K562 (cell line): ENCODE measurements around the gene ACTN2. TPM values are rescaled to one million over a fixed set of nuclear protein-coding genes. Genes with fewer than 3 reads are reported as not detected.

Experiments
- ATAC-seq: fragments of 200-7000 bp; cut with Tn5 transposase; 3 replicates; pipeline ENCODE4 v1.9.1; 2020; ENCODE audit warnings: moderate library complexity
- BruUV-seq: library from RNA; stranded (reverse); fragments of 400-500 nt; replicated peaks from 2 replicates; lab custom pipeline; 2021; lab: Mats Ljungman, UMichigan
- CTCF ChIA-PET: fragments of 300-600 bp; formaldehyde crosslinking; extraction: SDS; loops from one replicate; lab custom pipeline; 2021; ENCODE audit warnings: low intra/inter-chr PET ratio; lab: Yijun Ruan, JAX
- POLR2A ChIA-PET: fragments of 300-600, 350-650 bp; sonication (Branson Sonifier 250); formaldehyde crosslinking; extraction: SDS; loops from one replicate; lab custom pipeline; 2021; ENCODE audit warnings: antibody characterized with exemption, inconsistent platforms; lab: Yijun Ruan, JAX
- DNase-seq, 4 experiments: peaks; one replicate each; pipeline versions ENCODE4 v3.0.0 to v3.0.0-alpha.2; 2011 to 2018; ENCODE audit warnings: low spot score in 3 of 4, mixed read lengths in 3 of 4; ENCODE audit errors: extremely low read depth in 1 of 4
- FAIRE-seq: peaks from 2 replicates; lab custom pipeline; 2011; peaks lifted over from hg19 to GRCh38; lab: Jason Lieb, UNC
- H2AFZ ChIP-seq: 2 replicates; pipeline ENCODE4 v1.6.0; 2011; ENCODE audit warnings: low read depth, low read length, control low read depth, inconsistent platforms
- H3K27ac ChIP-seq: fragments of 200-600 bp; 3 replicates; pipeline ENCODE4 v1.8.0; 2011; ENCODE audit warnings: low read depth, mild to moderate bottlenecking, control low read depth, inconsistent platforms, low read length, moderate library complexity, mixed read lengths; ENCODE audit errors: extremely low read depth
- H3K27me3 ChIP-seq, 2 experiments: fragments of 300-600 bp in 1 of 2; 2 replicates in 1 of 2; 3 replicates in 1 of 2; pipeline versions ENCODE4 v1.6.0 to v1.8.0; 2011; ENCODE audit warnings: inconsistent platforms in 2 of 2, low read length in 2 of 2, mild to moderate bottlenecking in 1 of 2, mixed read lengths in 1 of 2, moderate library complexity in 1 of 2; ENCODE audit not compliant: control insufficient read depth in 2 of 2, insufficient read depth in 2 of 2
- H3K36me3 ChIP-seq: fragments of 300-600 bp; 3 replicates; pipeline ENCODE4 v1.8.0; 2011; ENCODE audit warnings: mild to moderate bottlenecking, low read length, inconsistent platforms; ENCODE audit not compliant: control insufficient read depth, insufficient read depth
- H3K4me1 ChIP-seq, 2 experiments: fragments of 200-600 bp in 1 of 2; replicated peaks in 1 of 2; 2 replicates in 1 of 2; 3 replicates in 1 of 2; pipeline versions ENCODE4 v1.5.1 to v1.8.0; 2011; ENCODE audit warnings: inconsistent platforms in 2 of 2, low read length in 2 of 2, mild to moderate bottlenecking in 1 of 2, mixed read lengths in 1 of 2, moderate library complexity in 1 of 2; ENCODE audit not compliant: control insufficient read depth in 2 of 2, insufficient read depth in 2 of 2
- H3K4me2 ChIP-seq: 2 replicates; pipeline ENCODE4 v1.6.1; 2011; ENCODE audit warnings: low read length, control low read depth, inconsistent platforms, mixed read lengths; ENCODE audit not compliant: insufficient read depth
- H3K4me3 ChIP-seq: fragments of 200-600 bp; sonication (generic), shearing (Covaris generic); 2 replicates; pipeline ENCODE4 v1.5.1; 2016; ENCODE audit warnings: control low read depth, inconsistent platforms
- H3K79me2 ChIP-seq: fragments of 200-600 bp; 3 replicates; pipeline ENCODE4 v1.8.0; 2011; ENCODE audit warnings: low read length, inconsistent platforms; ENCODE audit not compliant: control insufficient read depth, insufficient read depth
- H3K9ac ChIP-seq, 2 experiments: 2 replicates each; pipeline versions ENCODE4 v1.6.0 to v1.6.1; 2011; ENCODE audit warnings: low read depth in 2 of 2, low read length in 2 of 2, control low read depth in 1 of 2, inconsistent platforms in 1 of 2, mild to moderate bottlenecking in 1 of 2, mixed read lengths in 1 of 2; ENCODE audit not compliant: insufficient read depth in 1 of 2
- H3K9me1 ChIP-seq: one replicate; pipeline ENCODE4 v1.6.0; 2011; ENCODE audit warnings: inconsistent platforms, mild to moderate bottlenecking, low read length, moderate library complexity; ENCODE audit not compliant: control insufficient read depth, insufficient read depth
- H3K9me3 ChIP-seq: replicated peaks from 2 replicates; pipeline ENCODE4 v1.5.1; 2011; ENCODE audit warnings: low read depth, low read length, inconsistent platforms; ENCODE audit not compliant: control insufficient read depth, insufficient read depth
- H4K20me1 ChIP-seq: replicated peaks from 2 replicates; pipeline ENCODE4 v1.6.1; 2011; ENCODE audit warnings: low read length, inconsistent platforms, mixed read lengths; ENCODE audit not compliant: control insufficient read depth, insufficient read depth
- ARID1B ChIP-seq: fragments of 450-650 bp; IDR thresholded peaks from 2 replicates; pipeline ENCODE4 v1.6.1; 2016; ENCODE audit warnings: antibody characterized with exemption, mild to moderate bottlenecking, inconsistent platforms
- BCOR ChIP-seq: fragments of 450-650 bp; IDR thresholded peaks from 2 replicates; pipeline ENCODE4 v1.6.1; 2016
- CBX8 ChIP-seq: fragments of 200-600 bp; sonication (generic); IDR thresholded peaks from 2 replicates; pipeline ENCODE4 v1.6.1; 2012; ENCODE audit warnings: borderline replicate concordance, mixed run types, low read depth, mild to moderate bottlenecking, moderate library complexity, mixed read lengths, low read length, control low read depth, inconsistent platforms; ENCODE audit not compliant: poor library complexity, severe bottlenecking; ENCODE audit errors: extremely low read depth
- DDX20 ChIP-seq: fragments of 450-650 bp; IDR thresholded peaks from 2 replicates; pipeline ENCODE4 v1.6.1; 2016; ENCODE audit warnings: missing genetic modification characterization, low read depth, mild to moderate bottlenecking, missing compliant biosample characterization, moderate library complexity
- DPF2 ChIP-seq: fragments of 450-650 bp; IDR thresholded peaks from 2 replicates; pipeline ENCODE4 v1.6.1; 2016
- ELF2 ChIP-seq: fragments of 250-450 bp; sonication (Bioruptor Pico); IDR thresholded peaks from 2 replicates; pipeline ENCODE4 v1.5.0; 2021; ENCODE audit warnings: mild to moderate bottlenecking
- GATAD2B ChIP-seq: fragments of 450-650 bp; IDR thresholded peaks from 2 replicates; pipeline ENCODE4 v1.6.1; 2017; ENCODE audit warnings: mild to moderate bottlenecking, borderline replicate concordance
- HNRNPLL ChIP-seq: fragments of 200-400 bp; formaldehyde crosslinking; IDR thresholded peaks from 2 replicates; pipeline ENCODE4 v1.6.1; 2017; ENCODE audit warnings: low read length, low read depth, mild to moderate bottlenecking; ENCODE audit not compliant: poor library complexity, severe bottlenecking
- KDM5B ChIP-seq: fragments of 200-600 bp; sonication (generic); IDR thresholded peaks from 2 replicates; pipeline ENCODE4 v1.6.1; 2012; ENCODE audit warnings: low read depth, mild to moderate bottlenecking, moderate library complexity, low read length, control low read depth, inconsistent platforms; ENCODE audit not compliant: insufficient replicate concordance
- KLF1 ChIP-seq: fragments of 450-650 bp; IDR thresholded peaks from 2 replicates; pipeline ENCODE4 v1.6.1; 2016; ENCODE audit warnings: missing genetic modification characterization, missing compliant biosample characterization
- MCM5 ChIP-seq: fragments of 450-650 bp; IDR thresholded peaks from 2 replicates; pipeline ENCODE4 v1.6.1; 2016; ENCODE audit warnings: low read depth
- POLR2A ChIP-seq: fragments of 450-650 bp; conservative IDR thresholded peaks from 2 replicates; pipeline ENCODE4 v1.6.1; 2016
- RBM25 ChIP-seq: fragments of 200-400 bp; formaldehyde crosslinking; IDR thresholded peaks from 2 replicates; pipeline ENCODE4 v1.6.1; 2018; ENCODE audit warnings: low read length, low read depth, moderate library complexity; ENCODE audit not compliant: severe bottlenecking
- RHOXF2B ChIP-seq: fragments of 250-450 bp; sonication (Bioruptor Pico); conservative IDR thresholded peaks from 2 replicates; pipeline ENCODE4 v1.5.1; 2021
- ZKSCAN1 ChIP-seq: fragments of 150-350 bp; IDR thresholded peaks from 2 replicates; pipeline ENCODE4 v1.6.1; 2016; ENCODE audit warnings: low read depth, low read length
- ZNF408 ChIP-seq: fragments of 250-450 bp; sonication (Bioruptor Pico); IDR thresholded peaks from 2 replicates; pipeline ENCODE4 v1.4.0; 2020; ENCODE audit warnings: low read depth, mild to moderate bottlenecking, moderate library complexity
- ZNF778 ChIP-seq: fragments of 450-650 bp; formaldehyde crosslinking; IDR thresholded peaks from 2 replicates; pipeline ENCODE4 v1.4.0; 2020; ENCODE audit warnings: mild to moderate bottlenecking, moderate library complexity
- WGBS: fragments of 100-300 bp; shearing (Covaris generic); methylation state at CpG from one replicate; pipeline ENCODE4 v1.1.6; 2016; ENCODE audit warnings: low coverage, mixed read lengths; ENCODE audit not compliant: insufficient coverage; ENCODE audit errors: missing lambda C conversion rate; 5-methylcytosine and 5-hydroxymethylcytosine counted together
- in situ Hi-C: fragments of 300-500 bp; cut with MboI; formaldehyde crosslinking; loops from 4 replicates; pipeline ENCODE4 v1.15.0; 2018; ENCODE audit warnings: inconsistent platforms, mixed read lengths
- intact Hi-C: fragments of 100-400 bp; cut with micrococcal nuclease; formaldehyde crosslinking; loops from 2 replicates; pipeline ENCODE4 v1.14.2; 2022
- polyA plus RNA-seq, 8 experiments: library from polyadenylated mRNA; depleted of rRNA in 4 of 8; stranded (reverse) in 5 of 8; unstranded in 3 of 8; fragments of >200 nt; fragmentation: Nextera tagmentation in 2 of 8; fragmentation: Illumina TruSeq in 1 of 8; extraction: Ambion mirVana in 2 of 8; extraction: Trizol in 1 of 8; gene quantifications; 2 replicates each; pipeline versions ENCODE4 v1.2.1 to v1.2.3, GENCODE V29; 2011 to 2014; ENCODE audit warnings: inconsistent platforms in 1 of 8, missing spikeins in 1 of 8
- total RNA-seq, 7 experiments: library from RNA; depleted of rRNA in 6 of 7; stranded (reverse); fragments of >200 nt in 6 of 7; fragmentation: Illumina TruSeq in 2 of 7; extraction: Trizol in 2 of 7; gene quantifications; 2 replicates each; pipeline versions ENCODE4 v1.2.1 to v1.2.3, GENCODE V29; 2011 to 2021; ENCODE audit warnings: low replicate concordance in 1 of 7
- TF ChIP-seq, protein P1 (sequence below), 2 experiments: fragments of 450-650 bp; conservative IDR thresholded peaks; 2 replicates each; pipeline ENCODE4 v1.6.1; 2017; ENCODE audit warnings: mild to moderate bottlenecking in 2 of 2, moderate library complexity in 2 of 2

The ACTN2 gene
- total and polyA plus RNA-seq, 9 of the 15 experiments (the other 6 are each of a cell fraction or from before 2014, with no cell fraction given): 0.18 to 0.94 (median 0.42) TPM

GRCh38 chr1:236795035-236795756, 108.9 kb downstream of the ACTN2 start, which contains the start of gene MTR (continued):
- peak; percentile 87 for TF ChIP-seq KDM5B
- peak; percentile 98 for TF ChIP-seq POLR2A
- TF ChIP-seq KLF1 (tag): peak; percentile 69
- TF ChIP-seq, all 486 proteins: peak for 199

DNA sequence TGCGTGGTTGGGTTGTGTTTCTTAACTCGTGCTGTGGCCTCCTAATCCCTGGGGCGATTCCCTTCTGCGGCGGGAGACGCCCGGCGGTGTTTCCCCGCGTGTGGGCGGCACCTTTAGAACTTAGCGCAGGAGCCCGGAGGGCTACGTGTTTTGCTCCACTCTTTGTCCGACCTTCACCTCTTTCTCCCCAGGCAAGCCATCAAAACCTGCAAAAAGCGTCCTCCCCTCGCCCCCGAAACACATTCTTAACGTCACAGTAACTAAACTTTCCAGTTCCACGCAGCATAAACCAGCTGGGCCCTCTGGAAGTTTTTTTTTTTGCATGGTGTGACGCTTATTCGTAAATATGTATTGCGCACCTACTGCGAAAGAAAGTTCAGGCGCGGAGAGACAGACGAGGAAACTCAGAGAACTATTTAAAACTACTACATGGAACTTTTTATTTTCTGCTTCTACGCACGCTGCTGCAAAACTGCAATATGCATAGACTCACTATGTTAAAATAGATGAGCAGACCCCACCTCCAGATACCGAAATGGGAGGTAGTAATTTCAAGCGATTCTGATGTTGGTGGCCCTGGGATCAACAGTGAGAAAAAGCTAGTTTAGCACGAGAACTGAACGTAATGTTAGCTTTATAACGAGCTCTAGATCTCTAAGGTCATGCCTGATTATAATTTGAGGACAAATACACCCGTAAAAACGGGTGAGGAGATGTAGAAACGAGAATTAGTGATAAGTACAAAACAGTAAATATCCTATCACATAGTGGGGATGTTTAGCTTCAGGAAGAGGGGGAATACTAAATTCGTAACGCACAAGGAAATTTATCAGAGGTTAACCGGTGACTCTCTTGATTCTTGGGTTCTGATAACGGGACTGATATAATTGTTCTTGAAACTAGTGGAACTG, 109.7 kb downstream of the ACTN2 start:
- Histone ChIP-seq H3K79me2 (peaks cover 57% of the 10 kb centered on the region), H3K9me3 (peaks cover 4% of the 10 kb centered on the region; the same call in 1 of the 2 replicates), H3K27me3 (no peaks in the 10 kb centered on the region; a peak in 2 of 5 replicates), H3K4me1 (peaks cover 10 to 13% of the 10 kb centered on the region in 2 experiments; a peak in 4 of 5 replicates), H3K36me3 (peaks cover 18% of the 10 kb centered on the region; the same call in 2 of the 3 replicates), H3K9me1 (no peaks in the 10 kb centered on the region), H3K4me3 (peak overlapping the region; percentile 58), H2AFZ (peak overlapping the region; percentile 94), H4K20me1 (no peaks in the 10 kb centered on the region), H3K4me2 (peak overlapping the region; percentile 94), H3K9ac (peak overlapping the region; percentile 94 to 98), H3K27ac (peak overlapping the region; percentile 79)
- intact Hi-C loops (loop anchor here (5.0 kb wide), 1 partner anchor 194 kb away; the partner anchor contains the start of gene HEATR1), in situ Hi-C loops (no loop called here)
- ATAC-seq: peak; percentile 63
- peak in 2 of 4 experiments; percentile 20 to 35 for DNase-seq
- POLR2A ChIA-PET: interaction anchor here (0.7 to 2.0 kb wide), 6 partner anchors 10 to 303 kb away, joined by 3 to 6 read pairs (median 4); no protein-coding TSS in a partner anchor
- peak; percentile 42 for FAIRE-seq
- CTCF ChIA-PET: no interaction called here
- BruUV-seq: no TSS peak
- 1% methylated on average over 41 of the region's 41 CpGs for WGBS
- TF ChIP-seq ELF2 (CRISPR knock-in tag) (peak; percentile 9; the same call in 1 of the 2 replicates), BCOR (no peak; the same call in 1 of the 2 replicates), DDX20 (tag) (no peak), HNRNPLL (peak; percentile 89), RHOXF2B (CRISPR knock-in tag) (no peak), ZNF778 (CRISPR knock-in tag) (no peak), RBM25 (no peak), DPF2 (peak; percentile 41; the same call in 1 of the 2 replicates), GATAD2B (0 out of 2 replicates have a peak, but pooled peaks have one; percentile 39), MCM5 (no peak), ZKSCAN1 (no peak), CBX8 (no peak), ZNF408 (CRISPR knock-in tag) (no peak), ARID1B (0 out of 2 replicates have a peak, but pooled peaks have one; percentile 18)
- TF ChIP-seq, protein P1, sequence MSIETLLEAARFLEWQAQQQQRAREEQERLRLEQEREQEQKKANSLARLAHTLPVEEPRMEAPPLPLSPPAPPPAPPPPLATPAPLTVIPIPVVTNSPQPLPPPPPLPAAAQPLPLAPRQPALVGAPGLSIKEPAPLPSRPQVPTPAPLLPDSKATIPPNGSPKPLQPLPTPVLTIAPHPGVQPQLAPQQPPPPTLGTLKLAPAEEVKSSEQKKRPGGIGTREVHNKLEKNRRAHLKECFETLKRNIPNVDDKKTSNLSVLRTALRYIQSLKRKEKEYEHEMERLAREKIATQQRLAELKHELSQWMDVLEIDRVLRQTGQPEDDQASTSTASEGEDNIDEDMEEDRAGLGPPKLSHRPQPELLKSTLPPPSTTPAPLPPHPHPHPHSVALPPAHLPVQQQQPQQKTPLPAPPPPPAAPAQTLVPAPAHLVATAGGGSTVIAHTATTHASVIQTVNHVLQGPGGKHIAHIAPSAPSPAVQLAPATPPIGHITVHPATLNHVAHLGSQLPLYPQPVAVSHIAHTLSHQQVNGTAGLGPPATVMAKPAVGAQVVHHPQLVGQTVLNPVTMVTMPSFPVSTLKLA (conservative IDR thresholded peaks at IDR 0.05): no peak
